GM12801 (cell line): ENCODE results near the gene M1AP.

Experiments used
- TF ChIP-seq, protein P1 (sequence below): IDR thresholded peaks from one replicate; pipeline ENCODE4 v1.5.1; 2011; ENCODE audit warnings: control low read depth; ENCODE audit not compliant: insufficient read length; ENCODE audit errors: extremely low read depth

M1AP gene

DNA sequence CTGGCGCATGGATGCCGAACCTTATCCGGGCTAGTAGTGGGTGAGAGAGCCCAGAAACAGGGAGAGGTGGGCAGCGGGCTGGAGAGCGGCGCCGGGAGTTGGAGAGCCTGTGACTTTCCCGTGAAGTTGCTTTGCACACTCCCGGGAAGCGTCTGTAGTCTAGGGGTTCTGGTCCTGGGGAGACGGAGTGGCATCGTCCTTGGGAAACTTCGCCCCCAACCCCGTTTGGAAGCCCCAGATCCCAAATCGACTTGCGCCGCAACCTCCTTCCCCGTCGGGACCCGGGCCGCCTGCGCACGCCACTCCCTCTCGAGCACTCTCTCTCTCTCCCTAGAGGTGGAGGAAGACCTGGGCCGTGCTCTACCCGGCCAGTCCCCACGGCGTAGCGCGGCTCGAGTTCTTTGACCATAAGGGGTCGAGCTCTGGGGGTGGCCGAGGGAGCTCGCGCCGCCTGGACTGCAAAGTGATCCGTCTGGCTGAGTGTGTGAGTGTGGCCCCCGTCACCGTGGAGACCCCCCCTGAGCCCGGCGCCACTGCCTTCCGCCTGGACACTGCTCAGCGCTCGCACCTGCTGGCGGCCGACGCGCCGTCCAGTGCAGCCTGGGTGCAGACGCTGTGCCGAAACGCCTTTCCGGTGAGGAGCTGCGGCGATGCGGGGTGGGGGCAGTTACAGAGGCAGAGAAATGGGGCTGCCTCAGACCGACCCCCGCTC is 93.2 kb downstream of the M1AP start:
- TF ChIP-seq, protein P1, sequence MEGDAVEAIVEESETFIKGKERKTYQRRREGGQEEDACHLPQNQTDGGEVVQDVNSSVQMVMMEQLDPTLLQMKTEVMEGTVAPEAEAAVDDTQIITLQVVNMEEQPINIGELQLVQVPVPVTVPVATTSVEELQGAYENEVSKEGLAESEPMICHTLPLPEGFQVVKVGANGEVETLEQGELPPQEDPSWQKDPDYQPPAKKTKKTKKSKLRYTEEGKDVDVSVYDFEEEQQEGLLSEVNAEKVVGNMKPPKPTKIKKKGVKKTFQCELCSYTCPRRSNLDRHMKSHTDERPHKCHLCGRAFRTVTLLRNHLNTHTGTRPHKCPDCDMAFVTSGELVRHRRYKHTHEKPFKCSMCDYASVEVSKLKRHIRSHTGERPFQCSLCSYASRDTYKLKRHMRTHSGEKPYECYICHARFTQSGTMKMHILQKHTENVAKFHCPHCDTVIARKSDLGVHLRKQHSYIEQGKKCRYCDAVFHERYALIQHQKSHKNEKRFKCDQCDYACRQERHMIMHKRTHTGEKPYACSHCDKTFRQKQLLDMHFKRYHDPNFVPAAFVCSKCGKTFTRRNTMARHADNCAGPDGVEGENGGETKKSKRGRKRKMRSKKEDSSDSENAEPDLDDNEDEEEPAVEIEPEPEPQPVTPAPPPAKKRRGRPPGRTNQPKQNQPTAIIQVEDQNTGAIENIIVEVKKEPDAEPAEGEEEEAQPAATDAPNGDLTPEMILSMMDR, result no peak

DNA sequence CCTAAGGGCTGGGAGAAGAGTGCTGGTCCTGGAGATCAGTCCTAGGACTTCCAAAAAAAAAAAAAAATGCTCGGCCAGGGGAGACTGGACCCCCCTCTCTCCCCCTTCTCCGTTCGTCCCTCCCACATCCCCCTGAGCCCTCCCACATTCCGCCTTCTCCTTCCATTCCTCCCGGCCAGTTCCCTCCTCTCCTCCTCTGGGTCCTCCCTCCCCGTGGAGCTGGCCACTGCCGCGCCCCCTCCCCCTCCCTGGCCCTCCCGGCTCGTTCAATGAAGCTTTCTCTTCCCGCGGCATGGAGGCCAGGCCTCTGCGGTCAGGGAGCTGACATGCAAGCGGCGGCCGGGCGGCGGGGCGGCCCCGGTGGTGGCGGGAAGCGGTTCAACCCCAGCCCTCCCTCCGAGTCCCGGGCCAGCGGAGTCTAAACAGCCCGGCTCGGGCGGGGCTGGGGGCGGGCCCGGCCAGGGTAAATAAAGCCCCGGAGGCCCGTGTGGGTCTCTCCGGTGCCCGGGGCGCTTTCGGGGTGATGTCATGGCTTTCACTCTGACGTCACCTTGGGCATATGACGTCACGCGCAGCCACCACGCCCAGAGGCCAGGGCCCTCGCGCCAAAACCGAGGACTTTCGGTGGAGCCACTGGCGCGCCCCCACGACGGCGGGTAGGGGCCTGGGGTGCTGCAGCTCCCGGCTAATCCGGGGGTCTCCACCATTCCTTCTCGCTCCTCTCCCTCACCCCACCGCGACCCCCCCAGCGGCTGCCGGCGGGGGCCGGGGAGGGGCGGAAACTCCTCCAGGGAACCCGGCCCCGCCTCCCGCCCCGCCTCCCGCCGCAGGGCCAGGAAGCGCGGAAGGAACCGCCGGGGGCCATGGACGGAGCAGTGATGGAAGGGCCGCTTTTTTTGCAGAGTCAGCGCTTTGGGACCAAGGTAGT is 94.0 kb downstream of the M1AP start, which contains the start of the genes DOK1 and LOXL3:
DOK1 (plus strand) TSS at position 829 of the 928 bp plus-strand sequence; CDS start at position 864, 35 bp downstream.
LOXL3 (minus strand) TSS at position 51 of the 928 bp plus-strand sequence. CDS start 1,308 bp downstream, outside the sequence.
- TF ChIP-seq, protein P1, result no peak

DNA sequence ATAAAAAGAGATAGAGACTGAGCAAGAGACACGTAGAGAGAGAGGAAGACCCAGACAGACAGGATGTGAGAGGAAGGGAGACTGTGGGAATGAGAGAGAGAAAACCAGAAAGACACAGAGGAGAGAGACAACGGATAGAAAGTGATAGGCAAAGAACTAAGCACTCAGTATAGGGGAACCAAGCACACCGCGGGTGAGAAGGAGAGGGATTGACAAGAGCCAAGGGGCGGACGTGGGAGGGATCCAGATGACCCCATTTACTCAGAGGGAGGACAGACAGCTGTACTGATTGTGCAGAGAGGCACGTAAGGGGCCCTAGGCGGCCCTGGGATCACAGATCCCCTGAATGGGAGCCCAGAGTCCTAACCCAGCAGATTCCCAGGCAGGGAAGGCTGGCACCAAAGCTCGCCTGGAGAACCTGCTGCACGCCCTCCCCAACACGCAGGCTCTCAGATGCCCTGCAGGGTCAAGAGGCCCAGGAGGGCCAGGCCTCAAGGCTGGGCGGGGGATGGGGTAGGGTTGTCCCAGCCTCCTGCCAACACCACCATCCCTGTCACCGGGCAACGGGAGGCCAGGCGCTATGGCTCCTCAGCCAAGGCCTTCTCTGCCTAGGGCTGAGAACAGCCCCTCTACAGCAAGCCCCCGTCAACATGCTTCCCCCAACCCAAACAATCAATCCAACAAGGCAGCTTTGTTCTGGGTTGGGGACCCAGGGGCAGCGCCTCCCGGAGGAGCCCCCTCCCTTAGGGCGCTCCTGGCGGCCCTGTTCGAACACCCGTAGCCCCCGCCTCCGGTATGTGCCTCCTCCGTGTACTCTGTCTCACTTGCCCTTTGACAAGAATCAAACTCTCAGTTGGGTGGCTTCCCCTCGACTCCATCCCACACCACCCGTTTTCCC is 95.0 kb downstream of the M1AP start:
- TF ChIP-seq, protein P1, result no peak

DNA sequence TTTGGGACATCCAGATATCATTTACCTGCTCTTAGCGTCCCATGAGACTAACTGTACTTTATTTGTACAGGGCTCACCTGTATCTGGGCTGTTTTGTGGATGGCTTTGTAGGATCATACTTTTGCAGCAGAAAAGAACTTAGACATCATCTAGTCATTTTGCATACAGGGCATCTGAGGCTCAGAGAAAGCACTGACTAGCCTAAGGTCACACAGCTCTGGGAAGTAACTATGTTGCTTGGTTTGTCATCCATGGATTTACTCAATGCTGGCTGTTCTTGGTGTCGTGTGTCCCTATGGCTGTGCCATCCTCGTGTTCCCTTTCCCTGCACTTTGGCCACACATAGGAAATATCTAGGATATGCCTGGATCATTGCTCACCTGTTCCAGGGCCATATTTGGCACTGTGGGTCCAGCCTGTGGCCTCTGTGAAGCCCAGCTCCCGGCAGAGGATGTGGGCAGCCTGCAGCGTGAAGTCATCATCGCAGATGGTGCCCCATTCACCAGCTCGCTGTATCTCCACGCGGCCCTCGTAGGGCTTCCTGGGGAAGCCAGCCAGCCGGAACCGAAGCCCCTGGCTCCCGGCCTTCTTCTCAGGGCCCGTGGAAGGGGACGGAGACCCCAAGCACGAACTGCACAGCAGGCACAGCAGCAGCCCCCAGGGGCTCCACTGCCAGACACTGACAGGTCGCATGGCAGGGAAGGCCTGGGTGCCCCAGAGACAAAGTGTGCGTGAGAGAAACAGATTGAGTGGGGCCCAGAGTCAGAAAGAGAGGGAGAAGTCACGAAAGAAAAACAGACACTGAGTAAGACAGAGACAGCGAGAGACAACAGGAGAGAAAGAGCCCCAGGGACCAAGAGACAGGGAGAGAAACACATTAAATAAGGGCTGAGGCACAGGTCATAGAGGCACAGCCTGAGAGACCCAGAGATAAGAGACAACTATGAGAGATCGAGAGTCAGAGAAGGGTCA is 95.9 kb downstream of the M1AP start:
- TF ChIP-seq, protein P1, result no peak

DNA sequence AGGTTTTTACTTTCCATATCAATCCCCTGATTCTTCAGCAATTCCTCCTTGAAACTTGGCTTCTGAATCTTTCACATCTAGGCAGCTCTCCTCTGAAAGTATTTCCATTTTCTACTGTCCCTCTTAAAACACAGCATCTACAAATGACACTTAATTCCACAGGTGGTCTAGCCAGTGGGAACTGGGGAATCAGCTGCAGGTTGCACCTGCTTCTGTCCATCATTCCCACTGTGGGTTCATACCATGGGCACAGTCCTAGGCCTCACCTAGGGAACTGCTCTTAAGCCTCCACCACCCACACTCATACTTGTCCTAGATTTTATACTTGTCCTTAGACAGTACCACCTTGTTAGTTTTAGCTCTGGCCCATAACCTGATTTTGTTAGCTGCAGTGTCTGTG is 96.6 kb downstream of the M1AP start:
- TF ChIP-seq, protein P1, result no peak

DNA sequence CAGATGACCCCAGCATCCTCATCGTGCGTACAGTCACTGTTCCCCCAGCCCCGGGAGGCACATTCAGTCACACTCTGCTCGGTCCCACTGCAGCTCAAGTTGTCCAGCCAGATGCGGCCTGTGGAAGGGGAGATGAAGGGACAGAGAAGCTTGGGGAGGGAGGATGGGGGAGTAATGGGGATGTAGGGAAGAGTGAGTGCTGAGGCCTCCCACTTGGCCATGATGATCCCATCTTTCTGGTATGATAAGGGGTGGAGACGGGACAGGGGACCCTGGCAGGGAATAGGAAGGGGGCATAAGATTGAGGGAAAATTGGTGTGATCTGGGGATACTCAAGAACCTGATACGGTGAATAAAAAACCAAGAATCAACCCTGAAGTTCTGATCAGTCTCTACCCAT is 97.9 kb downstream of the M1AP start:
- TF ChIP-seq, protein P1, result no peak
